Activated gamma-delta T cell treated with Interleukin-2 at 50 U/mL for 16 hours (primary cell): ENCODE results near the gene TPBG.
"Not testable (repeated sequence)": the region's sequence is repeated elsewhere in the genome, so short reads cannot be mapped to it uniquely, and the experiment has no call there.

Experiments used
- DNase-seq: peaks from one replicate; pipeline ENCODE4 v3.0.0-alpha.2; 2020

The TPBG gene

GRCh38 chr6:82380566-82381185 lies 17.1 kb downstream of the TPBG start:
- no peak for DNase-seq

GRCh38 chr6:82381278-82381677 lies 17.7 kb downstream of the TPBG start:
- DNase-seq: no peak

GRCh38 chr6:82385102-82385501 lies 21.5 kb downstream of the TPBG start:
- no peak for DNase-seq

- DNase-seq: no peak
Observed at GRCh38 chr6:82385546-82385945, 21.9 kb downstream of the TPBG start.

- no peak for DNase-seq
Observed at GRCh38 chr6:82385961-82386360, 22.3 kb downstream of the TPBG start.

GRCh38 chr6:82394770-82395169 lies 31.2 kb downstream of the TPBG start:
- DNase-seq: not testable (repeated sequence)

GRCh38 chr6:82396964-82397751 lies 33.5 kb downstream of the TPBG start:
- DNase-seq: no peak

GRCh38 chr6:82397962-82398692 lies 34.5 kb downstream of the TPBG start:
- no peak for DNase-seq

- no peak for DNase-seq
Observed at GRCh38 chr6:82408952-82409431, 45.4 kb downstream of the TPBG start.

GRCh38 chr6:82410151-82410648 lies 46.6 kb downstream of the TPBG start:
- no peak for DNase-seq

- DNase-seq: no peak
Observed at GRCh38 chr6:82413868-82414267, 50.3 kb downstream of the TPBG start.

GRCh38 chr6:82415820-82416219 lies 52.2 kb downstream of the TPBG start:
- no peak for DNase-seq

- DNase-seq: no peak
Observed at GRCh38 chr6:82416346-82416745, 52.7 kb downstream of the TPBG start.
